Measurements from ENCODE around the gene ESYT2.

Gene ESYT2

GRCh38 chr7:158796667-158797066 is 32.6 kb downstream of the ESYT2 start:
- no peak overlapping the region for H3K4me3 ChIP-seq (ENCODE audit: low read length)
- TF ChIP-seq CTCF (conservative IDR thresholded peaks at IDR 0.05; ENCODE audit: low read depth, low read length): no peak
- DNase-seq (ENCODE audit: low read depth): no peak

GRCh38 chr7:158795272-158795671 is 34.0 kb downstream of the ESYT2 start:
- no peak for DNase-seq (ENCODE audit: low read depth)
- TF ChIP-seq CTCF (conservative IDR thresholded peaks at IDR 0.05; ENCODE audit: low read depth, low read length): no peak
- H3K4me3 ChIP-seq (ENCODE audit: low read length): no peak overlapping the region

GRCh38 chr7:158791107-158791506 is 38.2 kb downstream of the ESYT2 start:
- TF ChIP-seq CTCF (conservative IDR thresholded peaks at IDR 0.05; ENCODE audit: low read depth, low read length): no peak
- no peak for DNase-seq (ENCODE audit: low read depth)

GRCh38 chr7:158789842-158790241 is 39.5 kb downstream of the ESYT2 start:
- no peak for DNase-seq (ENCODE audit: low read depth)
- no peak overlapping the region for H3K4me3 ChIP-seq (ENCODE audit: low read length)
- no peak for TF ChIP-seq CTCF (conservative IDR thresholded peaks at IDR 0.05; ENCODE audit: low read depth, low read length)

More at GRCh38 chr7:158791107-158791506, 38.2 kb downstream of the ESYT2 start:
- no peak overlapping the region for H3K4me3 ChIP-seq (ENCODE audit: low read length)

- no peak for DNase-seq (ENCODE audit: low read depth)
- no peak for TF ChIP-seq CTCF (conservative IDR thresholded peaks at IDR 0.05; ENCODE audit: low read depth, low read length)
- no peak overlapping the region for H3K4me3 ChIP-seq (ENCODE audit: low read length)
These were observed 42.4 kb downstream of the ESYT2 start for GRCh38 chr7:158786898-158787297.

- TF ChIP-seq CTCF (conservative IDR thresholded peaks at IDR 0.05; ENCODE audit: low read depth, low read length): no peak
- no peak for DNase-seq (ENCODE audit: low read depth)
- no peak overlapping the region for H3K4me3 ChIP-seq (ENCODE audit: low read length)
These were observed 45.0 kb downstream of the ESYT2 start for GRCh38 chr7:158784270-158784669.

- DNase-seq (ENCODE audit: low read depth): no peak
- no peak overlapping the region for H3K4me3 ChIP-seq (ENCODE audit: low read length)
- TF ChIP-seq CTCF (conservative IDR thresholded peaks at IDR 0.05; ENCODE audit: low read depth, low read length): no peak
These were observed 45.7 kb downstream of the ESYT2 start for GRCh38 chr7:158783595-158783994.
